ENCODE measurements around the gene NSD2. TPM values are rescaled to one million over a fixed set of nuclear protein-coding genes. Genes with fewer than 3 reads are reported as not detected.

The NSD2 gene
- total RNA-seq, 1 experiment from 2014 or later: 122 TPM

DNA sequence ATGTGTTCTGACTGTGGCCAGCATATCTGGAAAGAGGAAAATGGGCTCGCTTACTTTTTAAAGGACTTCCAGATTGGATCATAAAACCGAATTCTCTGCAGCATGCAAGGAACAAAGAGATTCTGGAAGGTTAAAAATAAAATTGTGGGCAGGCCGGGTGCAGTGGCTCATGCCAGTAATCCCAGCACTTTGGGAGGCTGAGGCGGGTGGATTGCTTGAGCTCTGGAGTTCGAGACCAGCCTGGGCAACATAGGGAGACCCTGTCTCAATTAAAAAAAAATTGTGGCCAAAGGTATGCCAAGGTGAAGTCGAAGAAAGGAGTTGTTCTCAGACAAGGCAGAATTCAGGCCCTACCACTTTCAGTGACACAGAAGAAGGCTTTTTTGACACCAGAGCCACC lies 99.7 kb downstream of the NSD2 start:
- Mint-ChIP-seq H3K4me1 (ENCODE audit: low read depth, unreplicated experiment) (no peaks in the 10 kb centered on the region), H3K27ac (ENCODE audit: unreplicated experiment) (no peak overlapping the region), H3K36me3 (ENCODE audit: insufficient read depth, unreplicated experiment) (peaks cover 77% of the 10 kb centered on the region), H3K9me3 (ENCODE audit: unreplicated experiment) (no peaks in the 10 kb centered on the region), H3K4me3 (ENCODE audit: unreplicated experiment) (no peak overlapping the region), H3K27me3 (ENCODE audit: insufficient read depth, unreplicated experiment) (no peaks in the 10 kb centered on the region)
- Histone ChIP-seq H3K9me3 (no peaks in the 10 kb centered on the region), H3K36me3 (ENCODE audit: control insufficient read depth, insufficient read depth, low read length) (peaks cover 2% of the 10 kb centered on the region), H3K4me3 (ENCODE audit: low read depth, low read length) (no peak overlapping the region), H3K27me3 (replicated peaks; ENCODE audit: control insufficient read depth, insufficient read depth, low read length) (no peaks in the 10 kb centered on the region), H3K4me1 (no peaks in the 10 kb centered on the region)
- DNase-seq: no peak
- intact Hi-C loops (cut with micrococcal nuclease; ENCODE audit: unreplicated experiment): no loop called here
- no TSS peak for BruUV-seq (replicated peaks)
- CTCF ChIA-PET: no interaction called here
- POLR2A ChIA-PET: no interaction called here
- TF ChIP-seq, protein P1, sequence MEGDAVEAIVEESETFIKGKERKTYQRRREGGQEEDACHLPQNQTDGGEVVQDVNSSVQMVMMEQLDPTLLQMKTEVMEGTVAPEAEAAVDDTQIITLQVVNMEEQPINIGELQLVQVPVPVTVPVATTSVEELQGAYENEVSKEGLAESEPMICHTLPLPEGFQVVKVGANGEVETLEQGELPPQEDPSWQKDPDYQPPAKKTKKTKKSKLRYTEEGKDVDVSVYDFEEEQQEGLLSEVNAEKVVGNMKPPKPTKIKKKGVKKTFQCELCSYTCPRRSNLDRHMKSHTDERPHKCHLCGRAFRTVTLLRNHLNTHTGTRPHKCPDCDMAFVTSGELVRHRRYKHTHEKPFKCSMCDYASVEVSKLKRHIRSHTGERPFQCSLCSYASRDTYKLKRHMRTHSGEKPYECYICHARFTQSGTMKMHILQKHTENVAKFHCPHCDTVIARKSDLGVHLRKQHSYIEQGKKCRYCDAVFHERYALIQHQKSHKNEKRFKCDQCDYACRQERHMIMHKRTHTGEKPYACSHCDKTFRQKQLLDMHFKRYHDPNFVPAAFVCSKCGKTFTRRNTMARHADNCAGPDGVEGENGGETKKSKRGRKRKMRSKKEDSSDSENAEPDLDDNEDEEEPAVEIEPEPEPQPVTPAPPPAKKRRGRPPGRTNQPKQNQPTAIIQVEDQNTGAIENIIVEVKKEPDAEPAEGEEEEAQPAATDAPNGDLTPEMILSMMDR (IDR thresholded peaks at IDR 0.05; ENCODE audit: insufficient read depth in 1 of 2, low read depth in 1 of 2, low read length in 1 of 2, severe bottlenecking in 1 of 2, unreplicated experiment in 1 of 2): no peak

DNA sequence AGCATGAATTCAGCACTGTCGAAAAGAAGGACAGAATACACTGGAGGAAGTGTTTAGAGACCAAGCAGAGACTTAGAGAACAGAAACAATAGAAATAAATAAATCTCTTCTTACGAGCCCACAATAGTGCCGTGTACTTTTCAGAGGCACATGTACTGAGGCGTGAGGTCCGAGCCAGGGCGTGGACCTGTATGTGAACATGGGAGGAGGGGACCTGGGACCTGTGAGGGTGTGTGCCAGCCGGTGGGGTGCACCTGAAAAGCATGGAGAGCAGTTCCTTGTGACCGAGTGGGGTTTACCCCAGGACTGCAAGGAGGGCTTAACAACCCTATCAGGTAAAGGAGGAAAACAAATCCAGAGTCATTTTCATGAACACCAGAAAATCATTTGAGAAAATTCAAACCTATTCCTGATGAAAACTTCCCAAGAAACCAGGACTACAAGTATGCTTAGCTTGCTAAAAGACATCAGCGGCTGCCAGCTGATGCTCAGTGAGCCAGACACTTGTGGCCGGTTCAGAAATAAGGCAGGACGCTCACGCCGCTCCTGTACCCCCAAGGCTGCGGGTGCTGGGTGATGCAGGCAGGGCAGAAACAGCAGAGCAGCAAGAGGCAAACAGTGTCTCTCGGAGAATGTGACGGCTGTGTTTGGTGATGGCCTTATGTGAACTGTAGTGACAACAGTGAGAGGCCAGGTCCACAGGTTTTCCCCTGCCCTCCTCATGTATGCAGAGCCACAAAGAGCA lies 100.4 kb downstream of the NSD2 start:
- no peaks in the 10 kb centered on the region for H3K9me3 Mint-ChIP-seq (ENCODE audit: unreplicated experiment)
- CTCF ChIA-PET: no interaction called here
- TF ChIP-seq, protein P1 (IDR thresholded peaks at IDR 0.05; ENCODE audit: insufficient read depth in 1 of 2, low read depth in 1 of 2, low read length in 1 of 2, severe bottlenecking in 1 of 2, unreplicated experiment in 1 of 2): no peak
- intact Hi-C loops (cut with micrococcal nuclease; ENCODE audit: unreplicated experiment): no loop called here
- H3K4me3 Mint-ChIP-seq (ENCODE audit: unreplicated experiment): no peak overlapping the region
- peaks cover 2% of the 10 kb centered on the region for H3K36me3 ChIP-seq (ENCODE audit: control insufficient read depth, insufficient read depth, low read length)
- no peaks in the 10 kb centered on the region for H3K9me3 ChIP-seq
- no peaks in the 10 kb centered on the region for H3K4me1 ChIP-seq
- no peaks in the 10 kb centered on the region for H3K4me1 Mint-ChIP-seq (ENCODE audit: low read depth, unreplicated experiment)
- H3K36me3 Mint-ChIP-seq (ENCODE audit: insufficient read depth, unreplicated experiment): peaks cover 79% of the 10 kb centered on the region
- no peak overlapping the region for H3K27ac Mint-ChIP-seq (ENCODE audit: unreplicated experiment)
- DNase-seq: no peak
- no peak overlapping the region for H3K4me3 ChIP-seq (ENCODE audit: low read depth, low read length)
- POLR2A ChIA-PET: no interaction called here
- BruUV-seq (replicated peaks): no TSS peak
- no peaks in the 10 kb centered on the region for H3K27me3 Mint-ChIP-seq (ENCODE audit: insufficient read depth, unreplicated experiment)
- H3K27me3 ChIP-seq (replicated peaks; ENCODE audit: control insufficient read depth, insufficient read depth, low read length): no peaks in the 10 kb centered on the region

DNA sequence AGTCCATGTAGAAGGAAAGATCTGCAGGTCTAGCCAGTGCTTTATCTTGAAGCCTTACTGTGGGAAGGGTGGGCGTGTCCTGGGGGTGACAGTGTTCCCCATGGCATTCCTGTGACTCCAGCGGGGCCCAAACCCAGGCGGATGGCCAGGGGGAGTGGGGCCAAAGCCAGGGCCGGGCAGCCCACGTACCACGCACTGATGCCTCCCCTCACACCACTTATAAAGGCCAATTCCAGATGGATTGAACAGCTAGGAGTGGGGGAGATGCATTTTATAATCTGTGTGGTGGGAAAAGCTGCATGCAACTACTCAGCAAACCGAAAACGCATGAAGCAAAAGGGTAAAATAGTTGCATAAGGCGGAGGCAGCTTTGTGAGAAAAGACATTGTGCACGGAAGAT lies 101.2 kb downstream of the NSD2 start:
- no peaks in the 10 kb centered on the region for H3K4me1 ChIP-seq
- no peaks in the 10 kb centered on the region for H3K9me3 Mint-ChIP-seq (ENCODE audit: unreplicated experiment)
- TF ChIP-seq, protein P1 (IDR thresholded peaks at IDR 0.05; ENCODE audit: insufficient read depth in 1 of 2, low read depth in 1 of 2, low read length in 1 of 2, severe bottlenecking in 1 of 2, unreplicated experiment in 1 of 2): no peak
- no peaks in the 10 kb centered on the region for H3K4me1 Mint-ChIP-seq (ENCODE audit: low read depth, unreplicated experiment)
- H3K27me3 ChIP-seq (replicated peaks; ENCODE audit: control insufficient read depth, insufficient read depth, low read length): no peaks in the 10 kb centered on the region
- H3K4me3 ChIP-seq (ENCODE audit: low read depth, low read length): no peak overlapping the region
- H3K4me3 Mint-ChIP-seq (ENCODE audit: unreplicated experiment): no peak overlapping the region
- no peak for DNase-seq
- intact Hi-C loops (cut with micrococcal nuclease; ENCODE audit: unreplicated experiment): no loop called here
- H3K27me3 Mint-ChIP-seq (ENCODE audit: insufficient read depth, unreplicated experiment): no peaks in the 10 kb centered on the region
- H3K27ac Mint-ChIP-seq (ENCODE audit: unreplicated experiment): no peak overlapping the region
- peaks cover 86% of the 10 kb centered on the region for H3K36me3 Mint-ChIP-seq (ENCODE audit: insufficient read depth, unreplicated experiment)
- peaks cover 4% of the 10 kb centered on the region for H3K36me3 ChIP-seq (ENCODE audit: control insufficient read depth, insufficient read depth, low read length)
- POLR2A ChIA-PET: no interaction called here
- CTCF ChIA-PET: no interaction called here
- no TSS peak for BruUV-seq (replicated peaks)
- H3K9me3 ChIP-seq: no peaks in the 10 kb centered on the region
